ENCODE results near the gene RPGRIP1L. TPM values are rescaled to one million over a fixed set of nuclear protein-coding genes. Genes with fewer than 3 reads are reported as not detected.

Gene RPGRIP1L
- total and polyA plus RNA-seq, 2 donors (not counting 1 experiment from before 2014, with no cell fraction given): 1.0 to 7.1 TPM

GRCh38 chr16:53692146-53692545, 11.5 kb downstream of the RPGRIP1L start:
- no peak overlapping the region for H3K4me3 ChIP-seq (ENCODE audit: control extremely low read depth in 1 of 5, extremely low read depth in 1 of 5, insufficient read depth in 1 of 5, low read depth in 2 of 5, low read length in 4 of 5)
- intact Hi-C loops (cut with micrococcal nuclease): no loop called here
- no peaks in the 10 kb centered on the region for H4K20me1 ChIP-seq (ENCODE audit: control insufficient read depth, insufficient read depth, low read length, poor library complexity, severe bottlenecking)
- no peaks in the 10 kb centered on the region for H3K27me3 ChIP-seq (replicated peaks in 1 of 4; ENCODE audit: control extremely low read depth in 1 of 4, control insufficient read depth in 3 of 4, insufficient read depth in 4 of 4, low read length in 3 of 4)
- H3K9me3 ChIP-seq (ENCODE audit: control extremely low read depth in 1 of 3, control insufficient read depth in 2 of 3, insufficient read depth in 1 of 3, low read length in 2 of 3): peaks cover 0 to 3% (median 0%) of the 10 kb centered on the region in 3 donors
- no peak overlapping the region for H3K27ac Mint-ChIP-seq
- TF ChIP-seq CTCF (IDR thresholded peaks at IDR 0.05): no peak
- TF ChIP-seq EZH2 (IDR thresholded peaks at IDR 0.05; ENCODE audit: borderline replicate concordance, insufficient read depth, low read depth, low read length, poor library complexity, severe bottlenecking): no peak
- no peak overlapping the region for H3K9ac ChIP-seq (ENCODE audit: low read length)
- ATAC-seq (ENCODE audit: low read depth): no peak
- no peaks in the 10 kb centered on the region for H3K4me1 Mint-ChIP-seq
- whole genome bisulfite sequencing (ENCODE audit: insufficient coverage): no CpG with 5 or more reads among the region's 5 CpGs
- H3K4me2 ChIP-seq (replicated peaks; ENCODE audit: low read depth, low read length, poor library complexity, severe bottlenecking): no peak overlapping the region
- H2AFZ ChIP-seq (ENCODE audit: insufficient read depth, low read depth, low read length, poor library complexity, severe bottlenecking): no peak overlapping the region
- ChIA-PET POLR2A (no interaction called here), CTCF (no interaction called here)
- no peaks in the 10 kb centered on the region for H3K36me3 ChIP-seq (replicated peaks in 1 of 2; ENCODE audit: control extremely low read depth in 1 of 2, control insufficient read depth in 1 of 2, extremely low read depth in 1 of 2, insufficient read depth in 2 of 2, low read length in 1 of 2)
- no peak for DNase-seq
- H3K79me2 ChIP-seq (ENCODE audit: control insufficient read depth, insufficient read depth, low read length): no peaks in the 10 kb centered on the region
- no peaks in the 10 kb centered on the region for H3K4me1 ChIP-seq (ENCODE audit: control insufficient read depth in 2 of 2, insufficient read depth in 2 of 2, low read length in 2 of 2)
- H3K4me3 Mint-ChIP-seq: no peak overlapping the region
- no peak overlapping the region for H3K27ac ChIP-seq (ENCODE audit: low read length in 2 of 2)
- H3K27me3 Mint-ChIP-seq: no peaks in the 10 kb centered on the region
- no peaks in the 10 kb centered on the region for H3K9me3 Mint-ChIP-seq (ENCODE audit: insufficient read depth)

- no peak overlapping the region for H3K27ac Mint-ChIP-seq
- no peaks in the 10 kb centered on the region for H3K27me3 Mint-ChIP-seq
- H3K4me2 ChIP-seq (replicated peaks; ENCODE audit: low read depth, low read length, poor library complexity, severe bottlenecking): no peak overlapping the region
- peaks cover 0 to 1% (median 0%) of the 10 kb centered on the region in 3 donors for H3K9me3 ChIP-seq (ENCODE audit: control extremely low read depth in 1 of 3, control insufficient read depth in 2 of 3, insufficient read depth in 1 of 3, low read length in 2 of 3)
- no peaks in the 10 kb centered on the region for H3K4me1 ChIP-seq (ENCODE audit: control insufficient read depth in 2 of 2, insufficient read depth in 2 of 2, low read length in 2 of 2)
- ChIA-PET CTCF (no interaction called here), POLR2A (interaction anchor here (0.5 kb wide), 1 partner anchor 13 kb away, joined by 3 read pairs; the partner anchor contains the start of genes FTO and RPGRIP1L)
- no peak overlapping the region for H3K4me3 ChIP-seq (ENCODE audit: control extremely low read depth in 1 of 5, extremely low read depth in 1 of 5, insufficient read depth in 1 of 5, low read depth in 2 of 5, low read length in 4 of 5)
- H3K27me3 ChIP-seq (replicated peaks in 1 of 4; ENCODE audit: control extremely low read depth in 1 of 4, control insufficient read depth in 3 of 4, insufficient read depth in 4 of 4, low read length in 3 of 4): no peaks in the 10 kb centered on the region
- no peaks in the 10 kb centered on the region for H4K20me1 ChIP-seq (ENCODE audit: control insufficient read depth, insufficient read depth, low read length, poor library complexity, severe bottlenecking)
- no peak for DNase-seq
- H3K4me1 Mint-ChIP-seq: no peaks in the 10 kb centered on the region
- no peaks in the 10 kb centered on the region for H3K79me2 ChIP-seq (ENCODE audit: control insufficient read depth, insufficient read depth, low read length)
- H2AFZ ChIP-seq (ENCODE audit: insufficient read depth, low read depth, low read length, poor library complexity, severe bottlenecking): no peak overlapping the region
- no peak overlapping the region for H3K4me3 Mint-ChIP-seq
- H3K36me3 ChIP-seq (replicated peaks in 1 of 2; ENCODE audit: control extremely low read depth in 1 of 2, control insufficient read depth in 1 of 2, extremely low read depth in 1 of 2, insufficient read depth in 2 of 2, low read length in 1 of 2): peaks cover 0 to 2% of the 10 kb centered on the region in 2 experiments
- H3K9ac ChIP-seq (ENCODE audit: low read length): no peak overlapping the region
- WGBS (ENCODE audit: insufficient coverage): no CpG with 5 or more reads among the region's 2 CpGs
- TF ChIP-seq CTCF (IDR thresholded peaks at IDR 0.05): no peak
- no peak for TF ChIP-seq EZH2 (IDR thresholded peaks at IDR 0.05; ENCODE audit: borderline replicate concordance, insufficient read depth, low read depth, low read length, poor library complexity, severe bottlenecking)
- intact Hi-C loops (cut with micrococcal nuclease): no loop called here
- H3K27ac ChIP-seq (ENCODE audit: low read length in 2 of 2): no peak overlapping the region
- no peak for ATAC-seq (ENCODE audit: low read depth)
- no peaks in the 10 kb centered on the region for H3K9me3 Mint-ChIP-seq (ENCODE audit: insufficient read depth)
Measured at GRCh38 chr16:53690771-53691170, 12.9 kb downstream of the RPGRIP1L start.
